Activated CD4-positive, alpha-beta T cell treated with anti-CD3 and anti-CD28 coated beads for 48 hours (primary cell): ENCODE data around the gene TMEM215.
"Not testable (repeated sequence)": the region's sequence is repeated elsewhere in the genome, so short reads cannot be mapped to it uniquely, and the experiment has no call there.

ENCODE experiments used
- DNase-seq: peaks from one replicate; pipeline ENCODE4 v3.0.0-alpha.2; 2020

Gene TMEM215

GRCh38 chr9:32783168-32783891 lies at the start of gene TMEM215:
TMEM215 (plus strand) TSS chr9:32783540; CDS start chr9:32784184, 644 bp downstream.
- DNase-seq, result no peak

GRCh38 chr9:32735476-32735875 lies 47.9 kb upstream of the TMEM215 start:
- DNase-seq, result no peak

GRCh38 chr9:32737378-32737777 lies 46.0 kb upstream of the TMEM215 start:
- no peak for DNase-seq

- no peak for DNase-seq
Observed at GRCh38 chr9:32738501-32739172, 44.7 kb upstream of the TMEM215 start.

- DNase-seq, result no peak
Observed at GRCh38 chr9:32741706-32742105, 41.6 kb upstream of the TMEM215 start.

- no peak for DNase-seq
Observed at GRCh38 chr9:32742296-32742695, 41.0 kb upstream of the TMEM215 start.

GRCh38 chr9:32748013-32748412 lies 35.3 kb upstream of the TMEM215 start:
- DNase-seq, result no peak

- DNase-seq, result no peak
Observed at GRCh38 chr9:32755730-32756129, 27.6 kb upstream of the TMEM215 start.

- DNase-seq, result no peak
Observed at GRCh38 chr9:32764139-32764538, 19.2 kb upstream of the TMEM215 start.

- no peak for DNase-seq
Observed at GRCh38 chr9:32775283-32775682, 8.1 kb upstream of the TMEM215 start.

GRCh38 chr9:32776201-32776600 lies 7.1 kb upstream of the TMEM215 start:
- DNase-seq, result no peak

- DNase-seq, result no peak
Observed at GRCh38 chr9:32782476-32783167, 718 bp upstream of the TMEM215 start.

- DNase-seq, result no peak
Observed at GRCh38 chr9:32787816-32788215, 4.5 kb downstream of the TMEM215 start.

GRCh38 chr9:32796015-32796414 lies 12.7 kb downstream of the TMEM215 start:
- not testable (repeated sequence) for DNase-seq

- no peak for DNase-seq
Observed at GRCh38 chr9:32801530-32801929, 18.2 kb downstream of the TMEM215 start.

- DNase-seq, result no peak
Observed at GRCh38 chr9:32807217-32807616, 23.9 kb downstream of the TMEM215 start.

- DNase-seq, result no peak
Observed at GRCh38 chr9:32811246-32811645, 27.9 kb downstream of the TMEM215 start.

GRCh38 chr9:32820322-32820721 lies 37.0 kb downstream of the TMEM215 start:
- no peak for DNase-seq

GRCh38 chr9:32823101-32823500 lies 39.8 kb downstream of the TMEM215 start:
- no peak for DNase-seq

GRCh38 chr9:32823551-32823950 lies 40.2 kb downstream of the TMEM215 start:
- DNase-seq, result no peak

GRCh38 chr9:32825203-32825602 lies 41.9 kb downstream of the TMEM215 start:
- DNase-seq, result no peak

- no peak for DNase-seq
Observed at GRCh38 chr9:32828861-32829260, 45.5 kb downstream of the TMEM215 start.

GRCh38 chr9:32832346-32832745 lies 49.0 kb downstream of the TMEM215 start:
- no peak for DNase-seq
